OCI-LY3 (cell line): ENCODE measurements around the gene NFATC4.

Experiments
- H2AFZ ChIP-seq: fragments of 200-600, 300-600 bp; shearing (Covaris generic); 2 replicates; pipeline ENCODE4 v1.6.0; 2014; ENCODE audit warnings: antibody characterized with exemption, low read depth, low read length
- H3K27ac ChIP-seq: fragments of 200-600, 300-600 bp; sonication (generic); 2 replicates; pipeline ENCODE4 v1.5.1; 2014; ENCODE audit warnings: mild to moderate bottlenecking, low read length, moderate library complexity, mixed read lengths
- H3K27me3 ChIP-seq: fragments of 200-600, 300-600 bp; sonication (generic); 2 replicates; pipeline ENCODE4 v1.6.1; 2014; ENCODE audit warnings: low read depth, low read length, mixed read lengths
- H3K36me3 ChIP-seq: fragments of 200-600, 300-600 bp; sonication (generic); replicated peaks from 2 replicates; pipeline ENCODE3; 2014; ENCODE audit warnings: low read depth, low read length, mixed read lengths
- H3K4me1 ChIP-seq: fragments of 300-600, 200-600 bp; sonication (generic); 2 replicates; pipeline ENCODE4 v1.6.1; 2014; ENCODE audit warnings: low read length, mixed read lengths
- H3K4me2 ChIP-seq: fragments of 200-600, 300-600 bp; sonication (generic); 2 replicates; pipeline ENCODE4 v1.6.1; 2014; ENCODE audit warnings: low read length, mixed read lengths
- H3K4me3 ChIP-seq: fragments of 300-600, 200-600 bp; sonication (generic); 2 replicates; pipeline ENCODE4 v1.5.1; 2014; ENCODE audit warnings: antibody characterized with exemption, mild to moderate bottlenecking, low read length, moderate library complexity
- H3K79me2 ChIP-seq: fragments of 300-600, 200-600 bp; shearing (Covaris generic); 2 replicates; pipeline ENCODE4 v1.6.1; 2014; ENCODE audit warnings: mild to moderate bottlenecking, low read length, mixed read lengths
- H3K9ac ChIP-seq: fragments of 300-600, 200-600 bp; shearing (Covaris generic); 2 replicates; pipeline ENCODE4 v1.6.0; 2014; ENCODE audit warnings: mild to moderate bottlenecking, low read length, moderate library complexity
- H3K9me3 ChIP-seq: fragments of 200-600, 300-600 bp; shearing (Covaris generic); 2 replicates; pipeline ENCODE4 v1.6.1; 2014; ENCODE audit warnings: low read length, mixed read lengths; ENCODE audit not compliant: insufficient read depth
- H4K20me1 ChIP-seq: fragments of 200-600, 300-600 bp; sonication (generic); 2 replicates; pipeline ENCODE4 v1.6.1; 2016; ENCODE audit warnings: low read length, mixed read lengths; ENCODE audit not compliant: insufficient read depth
- CTCF ChIP-seq: fragments of 200-600, 300-600 bp; sonication (generic); IDR thresholded peaks from 2 replicates; pipeline ENCODE4 v1.5.1; 2014; ENCODE audit warnings: antibody characterized with exemption, low read length, low read depth
- EZH2phosphoT487 ChIP-seq: fragments of 200-600 bp; shearing (Covaris generic); IDR thresholded peaks from 2 replicates; pipeline ENCODE4 v1.6.1; 2018; ENCODE audit warnings: antibody characterized with exemption, mixed run types, low read depth

Gene NFATC4

GRCh38 chr14:24415421-24416253 lies 47.7 kb downstream of the NFATC4 start:
- H3K27ac ChIP-seq: no peak overlapping the region
- H3K36me3 ChIP-seq: no peaks in the 10 kb centered on the region
- H3K4me3 ChIP-seq: no peak overlapping the region
- no peak overlapping the region for H2AFZ ChIP-seq
- no peak for TF ChIP-seq EZH2phosphoT487
- no peak for TF ChIP-seq CTCF
- no peaks in the 10 kb centered on the region for H3K9me3 ChIP-seq
- H3K79me2 ChIP-seq: no peaks in the 10 kb centered on the region
- H3K27me3 ChIP-seq: no peaks in the 10 kb centered on the region
- H3K4me2 ChIP-seq: no peak overlapping the region
- H3K4me1 ChIP-seq: no peaks in the 10 kb centered on the region
- no peak overlapping the region for H3K9ac ChIP-seq
- H4K20me1 ChIP-seq: no peaks in the 10 kb centered on the region

- Histone ChIP-seq H3K4me2 (no peak overlapping the region), H3K27me3 (no peaks in the 10 kb centered on the region), H3K4me1 (no peaks in the 10 kb centered on the region), H3K9ac (no peak overlapping the region), H3K36me3 (no peaks in the 10 kb centered on the region), H3K9me3 (no peaks in the 10 kb centered on the region), H3K4me3 (no peak overlapping the region), H4K20me1 (no peaks in the 10 kb centered on the region), H3K79me2 (no peaks in the 10 kb centered on the region), H3K27ac (no peak overlapping the region), H2AFZ (no peak overlapping the region)
- TF ChIP-seq CTCF (no peak), EZH2phosphoT487 (no peak)
These were observed 48.4 kb downstream of the NFATC4 start for GRCh38 chr14:24416254-24416931.

DNA sequence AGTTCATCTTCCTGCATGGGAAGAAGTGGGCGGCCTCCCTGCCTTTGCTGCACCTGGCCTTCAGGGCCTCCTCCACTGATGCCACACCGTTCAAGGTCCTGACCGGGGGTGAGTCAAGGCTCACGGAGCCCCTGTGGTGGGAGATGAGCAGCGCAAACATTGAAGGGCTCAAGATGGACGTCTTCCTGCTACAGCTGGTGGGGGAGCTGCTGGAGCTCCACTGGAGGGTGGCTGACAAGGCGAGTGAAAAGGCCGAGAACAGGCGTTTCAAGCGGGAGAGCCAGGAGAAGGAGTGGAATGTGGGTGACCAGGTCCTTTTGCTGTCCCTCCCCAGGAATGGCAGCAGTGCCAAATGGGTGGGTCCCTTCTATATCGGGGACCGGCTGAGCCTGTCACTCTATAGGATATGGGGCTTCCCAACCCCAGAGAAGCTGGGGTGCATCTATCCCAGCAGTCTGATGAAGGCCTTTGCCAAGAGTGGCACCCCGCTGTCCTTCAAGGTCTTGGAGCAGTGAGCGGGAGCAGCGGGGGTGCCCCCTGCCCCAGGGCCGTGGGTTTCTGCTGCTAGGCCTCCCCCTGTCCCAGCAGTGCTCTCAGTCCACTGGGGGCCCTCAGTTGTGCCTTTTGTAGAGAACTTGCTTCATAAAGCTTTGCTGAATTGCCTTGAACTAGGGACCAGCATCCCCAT lies 49.1 kb downstream of the NFATC4 start:
- Histone ChIP-seq H3K4me2 (no peak overlapping the region), H3K4me1 (no peaks in the 10 kb centered on the region), H4K20me1 (no peaks in the 10 kb centered on the region), H3K9ac (no peak overlapping the region), H3K36me3 (no peaks in the 10 kb centered on the region), H3K79me2 (no peaks in the 10 kb centered on the region), H2AFZ (no peak overlapping the region), H3K9me3 (no peaks in the 10 kb centered on the region), H3K27me3 (no peaks in the 10 kb centered on the region), H3K27ac (no peak overlapping the region), H3K4me3 (no peak overlapping the region)
- TF ChIP-seq EZH2phosphoT487: no peak
- TF ChIP-seq CTCF: no peak
